ENCODE measurements around the gene ECE1. TPM values are rescaled to one million over a fixed set of nuclear protein-coding genes. Genes with fewer than 3 reads are reported as not detected.

The ECE1 gene
- total and polyA plus RNA-seq, 2 donors (not counting 3 experiments of a cell fraction or from before 2014, with no cell fraction given): 437 to 562 TPM

DNA sequence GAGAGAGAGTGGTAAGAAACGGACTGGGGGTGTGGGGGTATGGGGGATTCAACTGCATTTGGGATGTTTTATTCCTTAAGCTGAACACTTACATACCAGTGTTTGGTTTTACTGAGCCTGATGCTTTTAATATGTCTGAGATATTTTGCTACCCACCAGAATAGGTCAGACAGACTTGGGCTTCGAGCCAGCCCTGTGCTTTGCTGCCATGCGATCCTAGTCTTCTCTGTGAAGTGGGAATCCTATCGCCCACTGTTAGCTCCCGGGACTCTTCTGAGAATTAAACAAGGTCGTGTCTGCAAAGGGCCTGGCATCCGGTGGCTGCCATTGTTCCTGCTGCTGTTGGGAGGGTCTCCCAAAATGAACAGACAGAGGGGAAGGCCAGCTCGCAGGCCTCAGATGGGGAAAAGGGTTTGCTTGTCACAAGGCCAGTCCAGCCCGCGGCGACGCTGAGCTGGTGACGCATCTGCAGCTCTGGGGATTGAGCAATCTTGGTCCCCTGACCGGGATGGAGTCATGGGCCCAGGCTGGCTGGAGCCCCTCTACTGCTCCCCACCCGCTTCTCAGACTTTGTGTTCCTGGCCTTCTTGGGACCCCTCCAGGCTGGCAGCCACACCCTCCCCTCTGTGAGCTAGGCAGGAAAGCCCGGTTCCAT, 26.9 kb upstream of the ECE1 start:
- H2AFZ ChIP-seq (ENCODE audit: low read depth, low read length): no peak overlapping the region
- no TSS peak for BruUV-seq (replicated peaks)
- ChIA-PET POLR2A (interaction anchor here (0.6 kb wide), 1 partner anchor 545 kb away, joined by 3 read pairs; no protein-coding TSS in a partner anchor), CTCF (interaction anchor here (0.7 to 1.6 kb wide), 5 partner anchors 9 to 62 kb away, joined by 3 read pairs; no protein-coding TSS in a partner anchor)
- H3K4me3 ChIP-seq (replicated peaks in 1 of 3; ENCODE audit: insufficient read depth in 1 of 3, low read depth in 1 of 3, low read length in 3 of 3): no peak overlapping the region
- no peaks in the 10 kb centered on the region for H3K9me1 ChIP-seq (replicated peaks; ENCODE audit: control insufficient read depth, extremely low read depth, insufficient read depth, low read length)
- no peak for FAIRE-seq
- H3K36me3 ChIP-seq (ENCODE audit: control insufficient read depth in 2 of 2, extremely low read depth in 1 of 2, insufficient read depth in 2 of 2, low read length in 2 of 2): no peaks in the 10 kb centered on the region
- no peak overlapping the region for H3K4me2 ChIP-seq (ENCODE audit: insufficient read depth, low read length)
- TF ChIP-seq POLR2AphosphoS5 (IDR thresholded peaks at IDR 0.05; ENCODE audit: insufficient read depth, low read depth, low read length) (no peak), JUN (IDR thresholded peaks at IDR 0.05; ENCODE audit: borderline replicate concordance, insufficient read depth, insufficient read length, low read depth) (no peak), EZH2 (IDR thresholded peaks at IDR 0.05; ENCODE audit: borderline replicate concordance, low read depth, low read length, severe bottlenecking) (no peak), GATA2 (IDR thresholded peaks at IDR 0.05; ENCODE audit: insufficient read depth, insufficient read length, low read depth, low read length) (no peak), POLR2A (IDR thresholded peaks at IDR 0.05; ENCODE audit: low read depth, low read length) (no peak)
- TF ChIP-seq, protein P1, sequence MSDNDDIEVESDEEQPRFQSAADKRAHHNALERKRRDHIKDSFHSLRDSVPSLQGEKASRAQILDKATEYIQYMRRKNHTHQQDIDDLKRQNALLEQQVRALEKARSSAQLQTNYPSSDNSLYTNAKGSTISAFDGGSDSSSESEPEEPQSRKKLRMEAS (IDR thresholded peaks at IDR 0.05; ENCODE audit: insufficient read depth, insufficient read length): no peak
- TF ChIP-seq, protein P2, sequence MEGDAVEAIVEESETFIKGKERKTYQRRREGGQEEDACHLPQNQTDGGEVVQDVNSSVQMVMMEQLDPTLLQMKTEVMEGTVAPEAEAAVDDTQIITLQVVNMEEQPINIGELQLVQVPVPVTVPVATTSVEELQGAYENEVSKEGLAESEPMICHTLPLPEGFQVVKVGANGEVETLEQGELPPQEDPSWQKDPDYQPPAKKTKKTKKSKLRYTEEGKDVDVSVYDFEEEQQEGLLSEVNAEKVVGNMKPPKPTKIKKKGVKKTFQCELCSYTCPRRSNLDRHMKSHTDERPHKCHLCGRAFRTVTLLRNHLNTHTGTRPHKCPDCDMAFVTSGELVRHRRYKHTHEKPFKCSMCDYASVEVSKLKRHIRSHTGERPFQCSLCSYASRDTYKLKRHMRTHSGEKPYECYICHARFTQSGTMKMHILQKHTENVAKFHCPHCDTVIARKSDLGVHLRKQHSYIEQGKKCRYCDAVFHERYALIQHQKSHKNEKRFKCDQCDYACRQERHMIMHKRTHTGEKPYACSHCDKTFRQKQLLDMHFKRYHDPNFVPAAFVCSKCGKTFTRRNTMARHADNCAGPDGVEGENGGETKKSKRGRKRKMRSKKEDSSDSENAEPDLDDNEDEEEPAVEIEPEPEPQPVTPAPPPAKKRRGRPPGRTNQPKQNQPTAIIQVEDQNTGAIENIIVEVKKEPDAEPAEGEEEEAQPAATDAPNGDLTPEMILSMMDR (IDR thresholded peaks at IDR 0.05; ENCODE audit: extremely low read depth in 1 of 2, insufficient read depth in 1 of 2, low read depth in 1 of 2, low read length in 2 of 2): no peak
- H3K27ac ChIP-seq (ENCODE audit: insufficient read depth, low read depth, low read length): no peak overlapping the region
- dilution Hi-C loops (cut with MboI; ENCODE audit: extremely low pct_ligation_motif_present, low sequenced_read_pairs): no loop called here
- DNase-seq (ENCODE audit: low read depth, low spot score): no peak
- H3K27me3 ChIP-seq (ENCODE audit: control insufficient read depth in 2 of 2, insufficient read depth in 2 of 2, low read length in 2 of 2): no peaks in the 10 kb centered on the region
- H3K4me1 ChIP-seq (ENCODE audit: control insufficient read depth, extremely low read depth, insufficient read depth, low read length): peaks cover 42% of the 10 kb centered on the region
- H3K9me3 ChIP-seq (replicated peaks; ENCODE audit: control insufficient read depth, insufficient read depth, low read length): no peaks in the 10 kb centered on the region
- no peaks in the 10 kb centered on the region for H4K20me1 ChIP-seq (replicated peaks; ENCODE audit: control insufficient read depth, extremely low read depth, insufficient read depth, low read length)
- intact Hi-C loops (cut with micrococcal nuclease): no loop called here
- H3K79me2 ChIP-seq (ENCODE audit: control insufficient read depth, insufficient read depth, low read length): peaks cover 84% of the 10 kb centered on the region
- no peak overlapping the region for H3K9ac ChIP-seq (replicated peaks; ENCODE audit: extremely low read depth, insufficient read depth, low read length)
